ENCODE measurements around the gene TP53TG3E. TPM values are rescaled to one million over a fixed set of nuclear protein-coding genes. Genes with fewer than 3 reads are reported as not detected.
"Not testable (repeated sequence)": the region's sequence is repeated elsewhere in the genome, so short reads cannot be mapped to it uniquely, and the experiment has no call there.

The TP53TG3E gene
- total RNA-seq, result not detected

- not testable (repeated sequence) for DNase-seq
These were observed at the start of gene TP53TG3E for GRCh38 chr16:33304006-33304405. TP53TG3E (plus strand) TSS chr16:33304306; CDS start chr16:33304374, 68 bp downstream.

GRCh38 chr16:33336226-33337012 is 32.3 kb downstream of the TP53TG3E start:
- DNase-seq, result not testable (repeated sequence)

GRCh38 chr16:33337627-33338542 is 33.8 kb downstream of the TP53TG3E start:
- not testable (repeated sequence) for DNase-seq

GRCh38 chr16:33338543-33338951 is 34.4 kb downstream of the TP53TG3E start:
- not testable (repeated sequence) for DNase-seq

- not testable (repeated sequence) for DNase-seq
These were observed 35.3 kb downstream of the TP53TG3E start for GRCh38 chr16:33339093-33340061.

Small RNAs within 50 kb of the gene (small RNA-seq; reads per million reads assigned to genes)
- gene AC141257.3 (ENCODE audit: low replicate concordance), result not detected

Other genes with a start within 250 kb of the TP53TG3E start
- gene TP53TG3C, start 110.1 kb upstream of the TP53TG3E start, total RNA-seq, result not detected
- not detected for gene TP53TG3B, start 56.5 kb downstream of the TP53TG3E start, total RNA-seq
- not detected for gene TP53TG3F, start 155.3 kb downstream of the TP53TG3E start, total RNA-seq

Data from skin of body (tissue), 3 donors.